MM.1S (cell line): ENCODE data around the gene OGFOD1.

ENCODE experiments used
- CTCF ChIP-seq: fragments of 300-600 bp; sonication (generic); IDR thresholded peaks from 2 replicates; pipeline ENCODE4 v1.5.1; 2016; ENCODE audit warnings: antibody characterized with exemption, low read length, mixed read lengths
- EZH2 ChIP-seq: fragments of 300-600 bp; sonication (generic); optimal IDR thresholded peaks from 2 replicates; pipeline ENCODE3; 2017; ENCODE audit warnings: low read depth, mild to moderate bottlenecking, antibody characterized with exemption, low read length, mixed read lengths

- TF ChIP-seq CTCF (no peak), EZH2 (no peak)
These were observed 68.3 kb downstream of the OGFOD1 start, which contains the start of gene BBS2 for GRCh38 chr16:56519459-56520250.
